ENCODE data around the gene SLMAP.

The SLMAP gene

GRCh38 chr3:57966829-57967228 lies 210.7 kb downstream of the SLMAP start:
- no peak overlapping the region for H3K27ac ChIP-seq (replicated peaks)
- DNase-seq (ENCODE audit: low read depth in 1 of 2, low spot score in 1 of 2) = no peak
- H3K27me3 ChIP-seq (ENCODE audit: insufficient read depth, poor library complexity, severe bottlenecking) = no peaks in the 10 kb centered on the region
- TF ChIP-seq POLR2AphosphoS5 (IDR thresholded peaks at IDR 0.05; ENCODE audit: low read depth) (no peak), SPI1 (IDR thresholded peaks at IDR 0.05; ENCODE audit: borderline replicate concordance, low read depth) (no peak), GABPA (IDR thresholded peaks at IDR 0.05; ENCODE audit: low read depth) (no peak)
- TF ChIP-seq, protein P1, sequence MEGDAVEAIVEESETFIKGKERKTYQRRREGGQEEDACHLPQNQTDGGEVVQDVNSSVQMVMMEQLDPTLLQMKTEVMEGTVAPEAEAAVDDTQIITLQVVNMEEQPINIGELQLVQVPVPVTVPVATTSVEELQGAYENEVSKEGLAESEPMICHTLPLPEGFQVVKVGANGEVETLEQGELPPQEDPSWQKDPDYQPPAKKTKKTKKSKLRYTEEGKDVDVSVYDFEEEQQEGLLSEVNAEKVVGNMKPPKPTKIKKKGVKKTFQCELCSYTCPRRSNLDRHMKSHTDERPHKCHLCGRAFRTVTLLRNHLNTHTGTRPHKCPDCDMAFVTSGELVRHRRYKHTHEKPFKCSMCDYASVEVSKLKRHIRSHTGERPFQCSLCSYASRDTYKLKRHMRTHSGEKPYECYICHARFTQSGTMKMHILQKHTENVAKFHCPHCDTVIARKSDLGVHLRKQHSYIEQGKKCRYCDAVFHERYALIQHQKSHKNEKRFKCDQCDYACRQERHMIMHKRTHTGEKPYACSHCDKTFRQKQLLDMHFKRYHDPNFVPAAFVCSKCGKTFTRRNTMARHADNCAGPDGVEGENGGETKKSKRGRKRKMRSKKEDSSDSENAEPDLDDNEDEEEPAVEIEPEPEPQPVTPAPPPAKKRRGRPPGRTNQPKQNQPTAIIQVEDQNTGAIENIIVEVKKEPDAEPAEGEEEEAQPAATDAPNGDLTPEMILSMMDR (IDR thresholded peaks at IDR 0.05; ENCODE audit: insufficient read depth, low read length) = no peak
- TF ChIP-seq, protein P2, sequence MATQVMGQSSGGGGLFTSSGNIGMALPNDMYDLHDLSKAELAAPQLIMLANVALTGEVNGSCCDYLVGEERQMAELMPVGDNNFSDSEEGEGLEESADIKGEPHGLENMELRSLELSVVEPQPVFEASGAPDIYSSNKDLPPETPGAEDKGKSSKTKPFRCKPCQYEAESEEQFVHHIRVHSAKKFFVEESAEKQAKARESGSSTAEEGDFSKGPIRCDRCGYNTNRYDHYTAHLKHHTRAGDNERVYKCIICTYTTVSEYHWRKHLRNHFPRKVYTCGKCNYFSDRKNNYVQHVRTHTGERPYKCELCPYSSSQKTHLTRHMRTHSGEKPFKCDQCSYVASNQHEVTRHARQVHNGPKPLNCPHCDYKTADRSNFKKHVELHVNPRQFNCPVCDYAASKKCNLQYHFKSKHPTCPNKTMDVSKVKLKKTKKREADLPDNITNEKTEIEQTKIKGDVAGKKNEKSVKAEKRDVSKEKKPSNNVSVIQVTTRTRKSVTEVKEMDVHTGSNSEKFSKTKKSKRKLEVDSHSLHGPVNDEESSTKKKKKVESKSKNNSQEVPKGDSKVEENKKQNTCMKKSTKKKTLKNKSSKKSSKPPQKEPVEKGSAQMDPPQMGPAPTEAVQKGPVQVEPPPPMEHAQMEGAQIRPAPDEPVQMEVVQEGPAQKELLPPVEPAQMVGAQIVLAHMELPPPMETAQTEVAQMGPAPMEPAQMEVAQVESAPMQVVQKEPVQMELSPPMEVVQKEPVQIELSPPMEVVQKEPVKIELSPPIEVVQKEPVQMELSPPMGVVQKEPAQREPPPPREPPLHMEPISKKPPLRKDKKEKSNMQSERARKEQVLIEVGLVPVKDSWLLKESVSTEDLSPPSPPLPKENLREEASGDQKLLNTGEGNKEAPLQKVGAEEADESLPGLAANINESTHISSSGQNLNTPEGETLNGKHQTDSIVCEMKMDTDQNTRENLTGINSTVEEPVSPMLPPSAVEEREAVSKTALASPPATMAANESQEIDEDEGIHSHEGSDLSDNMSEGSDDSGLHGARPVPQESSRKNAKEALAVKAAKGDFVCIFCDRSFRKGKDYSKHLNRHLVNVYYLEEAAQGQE (IDR thresholded peaks at IDR 0.05; ENCODE audit: insufficient replicate concordance, low read depth) = no peak
- no peak overlapping the region for H3K4me3 ChIP-seq (replicated peaks; ENCODE audit: insufficient read depth, low read length)

DNA sequence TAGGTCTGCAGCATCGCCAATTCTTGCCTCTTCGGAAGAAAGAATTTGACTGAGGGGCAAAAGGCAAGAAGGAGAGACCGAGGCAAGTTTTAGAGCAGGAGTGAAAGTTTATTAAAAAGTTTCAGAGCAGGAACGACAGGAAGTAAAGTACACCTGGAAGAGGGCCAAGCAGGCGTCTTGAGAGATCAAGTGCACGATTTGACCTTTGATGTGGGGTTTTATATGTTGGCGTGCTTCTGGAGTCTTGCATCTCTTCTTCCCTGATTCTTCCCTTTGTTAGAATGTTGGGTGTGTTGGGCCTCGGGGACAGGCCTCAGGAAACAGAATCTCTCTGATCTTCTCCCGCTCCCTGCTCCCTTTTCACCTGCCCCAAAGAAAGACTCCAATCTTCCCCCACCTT lies 211.5 kb downstream of the SLMAP start:
- TF ChIP-seq, protein P1 (IDR thresholded peaks at IDR 0.05; ENCODE audit: insufficient read depth, low read length) = no peak
- TF ChIP-seq, protein P2 (IDR thresholded peaks at IDR 0.05; ENCODE audit: insufficient replicate concordance, low read depth) = no peak
- TF ChIP-seq SPI1 (IDR thresholded peaks at IDR 0.05; ENCODE audit: borderline replicate concordance, low read depth) = no peak
- TF ChIP-seq GABPA (IDR thresholded peaks at IDR 0.05; ENCODE audit: low read depth) = no peak
- TF ChIP-seq POLR2AphosphoS5 (IDR thresholded peaks at IDR 0.05; ENCODE audit: low read depth) = no peak
- Histone ChIP-seq H3K27ac (replicated peaks) (no peak overlapping the region), H3K27me3 (ENCODE audit: insufficient read depth, poor library complexity, severe bottlenecking) (no peaks in the 10 kb centered on the region), H3K4me3 (replicated peaks; ENCODE audit: insufficient read depth, low read length) (no peak overlapping the region)
- no peak for DNase-seq (ENCODE audit: low read depth in 1 of 2, low spot score in 1 of 2)

- TF ChIP-seq, protein P2 (IDR thresholded peaks at IDR 0.05; ENCODE audit: insufficient replicate concordance, low read depth) = no peak
- TF ChIP-seq GABPA (IDR thresholded peaks at IDR 0.05; ENCODE audit: low read depth) = no peak
- TF ChIP-seq SPI1 (IDR thresholded peaks at IDR 0.05; ENCODE audit: borderline replicate concordance, low read depth) = no peak
- no peaks in the 10 kb centered on the region for H3K27me3 ChIP-seq (ENCODE audit: insufficient read depth, poor library complexity, severe bottlenecking)
- no peak for DNase-seq (ENCODE audit: low read depth in 1 of 2, low spot score in 1 of 2)
- no peak overlapping the region for H3K4me3 ChIP-seq (replicated peaks; ENCODE audit: insufficient read depth, low read length)
- H3K27ac ChIP-seq (replicated peaks) = no peak overlapping the region
Observed at GRCh38 chr3:57968501-57968900, 212.4 kb downstream of the SLMAP start.

Data from HL-60 (cell line).